Right kidney (tissue), 1 donor: Measurements from ENCODE around the gene GPR42.
"Not testable (repeated sequence)": the region's sequence is repeated elsewhere in the genome, so short reads cannot be mapped to it uniquely, and the experiment has no call there.

Experiments
- DNase-seq: peaks from one replicate; pipeline ENCODE4 v3.0.0-alpha.2; 2016

The GPR42 gene

GRCh38 chr19:35363711-35364425 is 7.0 kb upstream of the GPR42 start:
- DNase-seq: no peak

GRCh38 chr19:35365303-35365702 is 5.6 kb upstream of the GPR42 start:
- DNase-seq: no peak

- DNase-seq: no peak
Observed at GRCh38 chr19:35368378-35368777, 2.5 kb upstream of the GPR42 start.

- no peak for DNase-seq
Observed at GRCh38 chr19:35369522-35369921, 1.3 kb upstream of the GPR42 start.

GRCh38 chr19:35373492-35373891 is 2.6 kb downstream of the GPR42 start:
- no peak for DNase-seq

- not testable (repeated sequence) for DNase-seq
Observed at GRCh38 chr19:35374031-35374430, 3.2 kb downstream of the GPR42 start.

- no peak for DNase-seq
Observed at GRCh38 chr19:35375505-35376307, 4.8 kb downstream of the GPR42 start.

GRCh38 chr19:35377656-35378055 is 6.8 kb downstream of the GPR42 start:
- DNase-seq: no peak

GRCh38 chr19:35378356-35378755 is 7.5 kb downstream of the GPR42 start:
- DNase-seq: no peak

- DNase-seq: not testable (repeated sequence)
Observed at GRCh38 chr19:35379545-35379944, 8.7 kb downstream of the GPR42 start.

GRCh38 chr19:35379992-35380391 is 9.1 kb downstream of the GPR42 start:
- DNase-seq: no peak

- no peak for DNase-seq
Observed at GRCh38 chr19:35380450-35381124, 9.7 kb downstream of the GPR42 start.

GRCh38 chr19:35381318-35381717 is 10.4 kb downstream of the GPR42 start:
- no peak for DNase-seq

- no peak for DNase-seq
Observed at GRCh38 chr19:35381926-35382325, 11.1 kb downstream of the GPR42 start.

GRCh38 chr19:35383536-35383935 is 12.7 kb downstream of the GPR42 start:
- DNase-seq: no peak

GRCh38 chr19:35388277-35389054 is 17.6 kb downstream of the GPR42 start:
- DNase-seq: no peak

- DNase-seq: no peak
Observed at GRCh38 chr19:35389192-35389861, 18.5 kb downstream of the GPR42 start.

GRCh38 chr19:35392742-35393715 is 22.2 kb downstream of the GPR42 start:
- DNase-seq: no peak

GRCh38 chr19:35395382-35396199 is 24.7 kb downstream of the GPR42 start:
- no peak for DNase-seq
